Renal cortical epithelial cell (primary cell): ENCODE data around the gene CSDE1. TPM values are rescaled to one million over a fixed set of nuclear protein-coding genes. Genes with fewer than 3 reads are reported as not detected.
A peak's percentile ranks its signal among the peaks of the same experiment; 100 is the strongest.

Source experiments
- DNase-seq: peaks from one replicate; pipeline ENCODE4 v3.0.0-alpha.2; 2011; ENCODE audit warnings: low read depth
- total RNA-seq: library from RNA; depleted of rRNA; stranded (reverse); fragments of >200 nt; gene quantifications from 2 replicates; pipeline ENCODE4 v1.2.3, GENCODE V29; 2014

CSDE1 gene
- total RNA-seq, 1 donor from 2014 or later = 755 TPM

DNA sequence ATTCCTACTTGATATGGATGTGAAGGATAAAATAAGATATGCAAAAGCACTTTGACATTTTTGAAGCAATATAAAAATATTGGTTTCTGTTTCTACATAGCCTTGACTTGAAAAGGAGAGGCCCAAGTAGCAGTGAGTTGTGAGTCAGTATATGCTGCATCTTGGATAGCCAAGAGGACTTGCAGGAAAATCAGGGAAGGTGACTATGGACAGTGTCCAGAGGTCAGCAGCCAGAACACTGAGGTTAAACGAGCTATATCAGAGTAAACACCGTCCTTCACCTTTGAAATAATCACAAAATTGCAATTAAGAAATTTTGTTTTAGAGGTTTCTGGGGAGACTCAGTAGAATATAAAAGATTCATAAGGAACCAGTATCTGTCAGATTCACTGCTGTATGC lies 55.9 kb downstream of the CSDE1 start:
- no peak for DNase-seq

DNA sequence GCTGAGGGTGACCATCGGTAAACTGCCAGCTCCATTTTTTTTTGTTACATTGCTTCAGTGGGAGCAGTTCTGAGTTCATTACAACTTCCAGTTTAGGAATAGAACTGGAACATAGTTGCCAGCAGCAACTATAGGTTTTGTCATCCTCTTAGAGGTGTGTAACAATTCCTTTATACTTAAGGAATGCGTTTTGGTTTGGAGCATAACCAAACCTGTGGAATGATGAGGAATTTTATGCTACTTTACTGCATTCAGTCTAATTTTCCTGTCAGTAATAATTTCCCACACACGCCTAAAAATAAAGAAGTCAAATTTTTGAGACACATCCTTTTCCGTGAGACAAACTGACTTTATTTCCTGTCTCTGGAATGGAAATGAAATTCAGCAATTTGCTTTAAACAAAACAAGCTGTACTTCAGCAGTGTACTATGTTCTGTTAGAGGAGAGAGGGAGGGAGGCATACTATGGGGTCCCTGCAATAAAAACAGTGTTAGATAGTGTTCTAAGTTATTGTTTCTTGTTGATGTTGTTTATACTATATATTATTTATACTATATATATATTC lies 57.7 kb downstream of the CSDE1 start:
- no peak for DNase-seq

DNA sequence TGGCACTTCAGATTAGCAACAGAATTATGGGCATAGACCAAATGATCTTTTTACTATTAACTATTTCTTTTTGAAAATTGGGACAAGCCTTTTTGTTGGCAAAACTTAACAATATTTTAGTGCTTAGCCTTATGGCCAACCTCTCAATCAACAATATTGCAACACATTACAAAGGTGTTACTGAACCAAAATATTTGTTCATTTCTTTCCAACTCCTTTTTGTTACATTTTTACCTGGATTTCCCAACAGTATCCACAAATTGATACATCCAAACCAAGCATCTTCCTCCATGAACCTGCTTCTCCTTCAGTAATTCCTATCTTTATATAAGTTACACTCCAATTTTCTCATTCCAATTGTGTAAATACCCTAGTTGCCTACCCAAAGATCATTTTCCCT lies 61.0 kb downstream of the CSDE1 start:
- DNase-seq = no peak

DNA sequence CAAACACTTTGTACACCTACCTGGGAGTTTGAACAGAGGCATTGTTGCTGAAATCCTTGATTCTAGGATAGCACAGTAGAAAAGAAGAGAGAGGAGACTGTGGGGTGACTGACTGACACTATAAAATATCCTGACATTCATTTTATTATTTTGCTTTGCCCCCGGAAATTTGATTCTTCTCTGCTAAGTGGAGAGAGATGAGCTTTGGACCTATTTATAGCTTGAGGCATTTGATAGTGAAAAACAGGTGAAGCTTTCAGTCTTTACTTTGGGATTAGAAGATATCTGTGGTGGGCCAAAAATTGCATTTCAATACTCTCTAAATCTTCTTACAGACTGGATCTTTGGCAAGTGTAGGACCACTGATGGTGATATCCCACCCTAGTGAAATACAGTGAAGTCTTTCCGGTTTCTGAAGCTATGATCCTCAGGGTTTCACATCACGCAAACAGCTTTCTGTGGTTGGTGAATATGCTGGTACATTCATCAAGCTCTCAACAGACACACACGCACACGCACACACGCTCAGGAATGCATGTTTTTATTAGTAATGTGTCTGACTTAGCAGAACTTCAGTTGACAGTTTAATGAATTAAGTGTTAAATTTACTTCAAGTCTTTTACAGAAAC lies 62.2 kb downstream of the CSDE1 start, which contains the start of gene AMPD1:
Gene AMPD1, minus strand, starts transcription at position 117 of the 629 bp plus-strand sequence. Its CDS starts 75 bp downstream, at position 42.
- DNase-seq = peak; percentile 19

DNA sequence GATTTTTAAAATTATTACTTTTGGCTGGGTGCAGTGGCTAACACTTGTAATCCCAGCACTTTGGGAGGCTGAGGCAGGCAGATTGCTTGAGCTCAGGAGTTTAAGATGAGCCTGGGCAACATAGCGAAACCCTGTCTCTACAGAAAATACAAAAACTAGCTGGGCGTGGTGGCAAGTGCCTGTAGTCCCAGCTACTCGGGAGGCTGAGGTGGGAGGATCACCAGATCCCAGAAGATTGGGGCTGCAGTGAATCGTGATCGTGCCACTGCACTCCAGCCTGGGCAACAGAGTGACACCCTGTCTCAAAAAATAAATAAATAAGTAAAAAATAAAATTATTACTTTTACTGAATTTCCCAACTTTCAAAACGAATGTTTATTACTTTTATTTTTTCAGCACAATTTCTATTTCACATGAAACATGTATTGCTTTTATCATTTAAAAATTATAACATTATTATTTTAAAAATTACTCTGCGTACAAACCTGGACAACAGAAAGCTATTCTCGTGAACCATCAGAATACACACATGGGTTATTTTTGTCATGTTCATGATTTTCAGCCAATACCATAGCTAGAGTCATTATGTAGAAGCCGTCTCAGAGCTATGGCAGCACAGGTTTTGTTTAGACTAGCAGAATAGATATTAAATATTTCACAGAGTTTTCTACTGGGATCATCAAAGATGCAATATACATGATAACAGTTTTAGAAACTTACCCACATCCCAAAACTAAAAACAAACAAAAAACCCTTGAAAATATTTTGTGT lies 63.1 kb downstream of the CSDE1 start:
- DNase-seq = no peak

DNA sequence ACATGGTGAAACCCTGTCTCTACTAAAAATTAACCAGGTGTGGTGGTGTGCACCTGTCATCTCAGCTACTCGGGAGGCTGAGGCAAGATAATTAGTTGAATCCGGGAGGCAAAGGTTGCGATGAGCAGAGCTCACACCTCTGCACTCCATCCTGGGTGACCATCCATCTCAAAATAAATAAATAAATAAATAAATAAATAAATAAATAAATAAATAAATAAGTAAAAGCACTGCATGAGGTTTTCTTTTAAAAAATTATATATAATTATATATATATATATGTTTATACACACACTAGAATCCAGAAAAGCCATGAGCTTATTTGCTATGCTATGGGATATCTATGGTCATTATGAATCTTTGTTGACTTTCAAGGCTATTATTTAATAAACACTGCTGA lies 64.8 kb downstream of the CSDE1 start:
- no peak for DNase-seq

DNA sequence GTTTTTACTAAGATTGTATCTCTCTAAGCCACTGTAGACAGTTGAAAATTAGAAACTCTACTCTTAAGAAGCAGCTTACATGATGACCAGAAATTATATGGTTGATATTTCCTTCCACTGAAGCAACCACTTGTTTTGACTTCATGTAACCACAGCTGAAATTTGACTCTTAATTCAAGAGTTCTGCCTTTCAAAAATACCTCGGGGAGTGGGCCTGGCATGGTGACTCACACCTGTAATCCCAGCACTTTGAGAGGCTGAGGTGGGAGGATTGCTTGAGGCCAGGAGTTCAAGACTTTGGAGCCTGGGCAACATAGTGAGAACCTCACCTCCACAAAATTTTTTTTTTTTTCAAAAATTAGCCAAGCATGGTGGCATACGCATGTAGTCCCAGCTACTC lies 66.7 kb downstream of the CSDE1 start:
- peak; percentile 6 for DNase-seq

DNA sequence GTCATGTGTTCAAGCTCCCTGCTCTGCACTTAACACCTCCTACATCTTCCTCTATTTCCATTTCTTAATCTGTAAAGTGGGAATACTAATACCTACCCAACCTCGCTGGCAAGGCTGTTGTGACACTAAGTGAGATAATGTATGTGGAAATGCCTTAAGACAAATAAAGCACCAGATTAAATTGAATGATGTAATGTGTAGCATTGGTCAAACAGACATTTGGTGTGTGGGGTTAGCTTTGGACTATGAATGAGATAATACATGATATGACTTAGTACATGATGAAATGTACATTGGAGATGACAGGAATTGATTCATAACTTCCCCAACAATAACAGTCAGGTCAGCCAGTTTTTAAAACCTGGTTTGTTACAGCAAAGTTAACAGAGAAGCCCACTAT lies 67.6 kb downstream of the CSDE1 start:
- DNase-seq = no peak

DNA sequence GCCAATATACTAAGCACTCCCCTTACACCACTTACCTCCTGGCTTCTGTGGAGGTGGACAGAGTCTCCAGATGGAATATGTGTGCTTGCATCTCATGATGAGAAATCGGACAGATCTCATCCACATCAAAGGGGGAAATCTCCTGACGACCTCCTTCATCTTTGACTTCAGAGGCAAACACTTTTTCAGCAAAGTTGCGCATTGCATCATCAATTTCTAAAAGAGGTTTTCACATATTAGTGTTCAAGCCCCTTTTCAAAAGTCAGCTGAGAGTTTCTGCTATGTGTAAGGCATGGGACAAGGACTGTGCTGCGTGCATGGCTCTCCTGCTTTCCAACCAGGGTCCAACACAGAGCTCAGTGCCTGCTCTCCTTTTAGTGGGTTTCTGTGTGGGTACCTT lies 69.3 kb downstream of the CSDE1 start:
- DNase-seq = no peak

DNA sequence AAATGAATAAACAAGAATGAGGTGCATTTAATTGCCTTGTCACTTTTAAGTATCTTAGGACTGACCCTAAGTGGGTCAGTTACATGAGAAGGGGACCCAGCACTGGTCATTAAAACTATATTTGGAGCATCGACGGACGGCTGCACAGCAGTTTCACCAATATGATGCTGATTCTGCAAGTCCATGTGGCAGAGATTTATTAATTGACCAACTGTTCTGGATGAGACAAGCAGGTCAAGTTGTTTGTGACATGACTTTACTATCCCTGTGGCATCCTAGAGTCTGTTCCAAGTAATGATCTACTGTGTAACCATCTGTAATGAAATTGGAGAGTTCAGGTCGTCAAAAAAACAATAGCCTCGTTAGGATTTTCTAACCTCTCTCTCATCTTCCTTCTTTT lies 71.9 kb downstream of the CSDE1 start:
- no peak for DNase-seq

DNA sequence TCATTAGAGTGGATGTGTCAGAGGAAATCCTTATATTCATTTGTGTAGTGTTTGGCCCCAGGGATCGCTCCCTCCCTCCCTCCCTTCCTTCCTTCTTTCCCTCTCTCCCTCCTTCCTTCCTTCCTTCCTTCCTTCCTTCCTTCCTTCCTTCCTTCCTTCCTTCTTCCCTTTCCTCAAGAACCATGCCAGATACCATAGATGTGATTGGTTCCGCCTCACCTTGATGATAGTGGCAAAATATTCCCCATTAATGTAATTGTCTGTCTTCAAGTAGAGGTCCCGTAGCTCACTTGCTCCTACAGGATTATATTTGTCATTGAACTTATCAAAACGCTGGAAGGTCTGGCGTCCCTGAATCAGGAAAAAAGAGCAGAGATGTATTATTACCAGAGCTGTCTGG lies 80.1 kb downstream of the CSDE1 start:
- DNase-seq = no peak

DNA sequence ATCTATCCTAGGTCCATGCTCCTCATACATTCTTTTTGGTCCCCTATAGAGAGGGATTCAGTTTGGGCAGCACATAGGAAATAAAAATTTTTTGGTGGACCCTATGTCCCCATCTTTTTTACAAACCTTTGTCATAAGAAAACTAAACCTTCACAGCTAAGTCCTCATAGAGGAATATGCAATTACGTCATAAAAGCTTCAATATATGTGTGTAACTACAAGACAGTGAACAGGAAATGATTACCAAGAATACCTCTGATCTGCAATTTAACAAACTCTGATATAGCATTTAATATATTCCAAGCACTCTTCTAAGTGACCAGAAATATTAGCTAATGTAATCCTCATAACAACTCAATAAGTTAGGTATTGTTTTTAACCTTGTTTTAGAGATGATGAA lies 81.7 kb downstream of the CSDE1 start:
- no peak for DNase-seq

DNA sequence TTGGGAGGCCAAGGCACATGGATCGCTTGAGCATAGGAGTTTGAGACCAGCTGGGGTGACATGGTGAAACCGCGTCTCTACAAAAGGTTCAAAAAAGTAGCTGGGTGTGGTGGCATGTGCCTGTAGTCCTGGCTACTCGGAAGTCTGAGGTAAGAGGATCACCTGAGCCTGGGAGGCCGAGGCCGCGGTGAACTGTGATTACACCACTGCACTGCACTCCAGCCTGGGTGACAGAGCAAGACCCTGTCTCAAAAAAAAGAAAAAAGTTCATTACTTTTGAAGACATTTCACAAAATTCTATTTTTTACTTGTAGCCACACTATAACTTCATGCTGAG lies 85.9 kb downstream of the CSDE1 start:
- DNase-seq = no peak

DNA sequence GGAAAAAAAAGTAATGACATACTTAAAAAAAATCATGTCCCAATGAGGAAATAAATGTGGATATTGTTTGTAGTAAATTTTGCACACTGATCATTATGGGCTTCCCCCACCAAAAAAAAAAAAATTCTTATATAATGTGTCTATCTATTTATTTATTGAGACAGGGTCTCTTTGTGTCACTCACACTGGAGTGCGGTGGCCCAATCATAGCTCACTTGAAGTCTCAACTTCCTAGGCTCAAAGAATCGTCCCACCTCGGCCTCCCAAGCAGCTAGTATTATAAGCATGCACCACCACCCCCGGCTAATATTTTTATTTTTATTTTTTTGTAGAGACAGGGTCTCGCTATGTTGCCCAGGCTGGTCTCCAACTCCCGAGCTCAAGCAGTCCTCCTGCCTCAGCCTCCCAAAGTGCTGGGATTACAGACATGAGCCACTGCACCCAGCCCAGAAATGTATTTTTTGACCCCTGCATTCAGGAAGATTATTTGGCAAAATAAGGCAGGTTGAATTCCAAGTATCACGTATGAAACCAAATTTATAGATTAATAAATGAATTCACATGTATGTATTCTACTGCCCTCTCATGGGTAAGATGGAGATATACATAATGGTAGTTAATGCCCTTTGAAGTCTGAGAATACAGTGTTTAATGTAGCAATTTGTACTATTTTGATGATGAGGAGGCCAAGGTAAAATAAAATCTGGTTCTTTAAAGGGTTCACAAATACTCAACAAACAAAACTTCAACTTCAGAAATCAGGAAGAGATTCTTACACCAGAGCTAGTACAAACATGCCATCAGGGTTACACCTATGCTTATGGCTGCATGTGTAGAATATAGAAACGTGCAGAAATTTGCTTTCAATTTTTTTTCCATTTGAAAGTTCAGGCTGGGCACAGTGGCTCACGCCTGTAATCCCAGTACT lies 86.5 kb downstream of the CSDE1 start:
- peak; percentile 26 for DNase-seq

DNA sequence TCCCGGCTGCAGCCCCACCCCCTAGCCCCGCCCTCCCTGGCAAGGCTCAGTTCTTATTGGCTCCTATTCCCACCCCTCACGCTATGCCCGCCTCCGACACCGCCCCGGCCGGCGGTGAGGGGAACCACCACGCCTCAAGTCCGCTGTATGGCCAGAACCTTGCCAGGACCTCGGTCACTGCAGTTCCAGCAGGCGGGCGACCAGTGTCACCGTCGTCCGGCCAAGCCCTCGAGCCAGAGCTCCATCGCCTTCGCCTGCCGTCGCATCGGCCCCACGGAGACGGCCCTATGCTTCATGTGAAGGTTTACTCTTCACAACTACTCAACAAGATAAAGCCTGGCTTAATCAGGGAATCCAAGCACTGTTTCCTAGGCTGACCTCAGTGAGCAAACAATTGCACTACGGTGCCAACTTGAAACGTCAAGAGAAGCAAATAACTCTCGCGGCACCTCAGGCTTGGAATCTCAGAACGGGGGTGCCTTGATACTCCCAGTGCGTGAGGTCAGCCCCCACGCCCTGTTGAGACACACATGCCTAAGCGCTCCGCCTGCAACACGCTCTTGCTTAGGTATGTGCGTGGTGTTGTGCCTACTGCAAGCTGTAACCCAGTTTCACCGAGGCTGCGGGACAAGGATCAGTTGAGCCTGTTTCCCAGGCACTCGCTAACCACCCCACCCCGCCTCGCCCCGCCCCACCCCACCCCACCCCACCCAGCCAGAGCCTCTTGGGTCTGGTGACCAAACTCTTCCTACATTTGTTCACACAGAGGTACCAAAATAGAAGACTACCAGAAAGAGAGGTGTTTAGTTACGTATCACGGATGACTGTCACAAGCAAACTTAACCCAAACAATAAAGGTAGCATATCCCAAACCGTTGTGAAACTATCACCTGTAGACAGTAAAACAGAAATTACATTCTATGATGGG lies 87.4 kb downstream of the CSDE1 start:
- peak; percentile 75 for DNase-seq

DNA sequence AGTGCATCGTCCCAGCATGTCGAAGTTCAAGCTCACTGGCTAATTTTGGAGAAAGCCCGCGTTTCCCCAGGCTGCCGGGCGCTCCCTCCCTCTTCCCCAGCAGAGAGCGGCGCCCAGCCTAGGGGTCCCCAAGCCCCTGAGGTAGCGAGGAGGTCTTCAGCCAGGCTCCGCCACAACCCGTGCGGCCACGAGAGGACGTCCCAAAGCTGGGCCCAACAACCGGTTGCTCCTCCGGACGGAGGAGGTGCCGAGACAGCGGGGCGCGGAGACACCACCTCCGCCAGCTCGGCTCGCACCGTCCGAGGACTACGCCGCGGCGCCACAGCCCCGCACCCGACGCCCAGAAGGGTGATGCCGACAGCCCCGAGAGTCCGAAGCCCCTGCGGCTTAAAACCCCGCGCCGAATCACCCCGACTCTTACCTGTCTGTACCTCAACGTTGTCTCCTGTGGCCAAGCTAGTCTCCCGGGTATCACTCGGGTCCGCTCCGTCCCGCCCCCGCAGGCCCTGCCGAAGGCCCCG lies 88.2 kb downstream of the CSDE1 start, which contains the start of gene DENND2C:
Gene DENND2C, minus strand, starts transcription at position 488 of the 521 bp plus-strand sequence. CDS start 44,065 bp downstream, outside the sequence.
- no peak for DNase-seq

DNA sequence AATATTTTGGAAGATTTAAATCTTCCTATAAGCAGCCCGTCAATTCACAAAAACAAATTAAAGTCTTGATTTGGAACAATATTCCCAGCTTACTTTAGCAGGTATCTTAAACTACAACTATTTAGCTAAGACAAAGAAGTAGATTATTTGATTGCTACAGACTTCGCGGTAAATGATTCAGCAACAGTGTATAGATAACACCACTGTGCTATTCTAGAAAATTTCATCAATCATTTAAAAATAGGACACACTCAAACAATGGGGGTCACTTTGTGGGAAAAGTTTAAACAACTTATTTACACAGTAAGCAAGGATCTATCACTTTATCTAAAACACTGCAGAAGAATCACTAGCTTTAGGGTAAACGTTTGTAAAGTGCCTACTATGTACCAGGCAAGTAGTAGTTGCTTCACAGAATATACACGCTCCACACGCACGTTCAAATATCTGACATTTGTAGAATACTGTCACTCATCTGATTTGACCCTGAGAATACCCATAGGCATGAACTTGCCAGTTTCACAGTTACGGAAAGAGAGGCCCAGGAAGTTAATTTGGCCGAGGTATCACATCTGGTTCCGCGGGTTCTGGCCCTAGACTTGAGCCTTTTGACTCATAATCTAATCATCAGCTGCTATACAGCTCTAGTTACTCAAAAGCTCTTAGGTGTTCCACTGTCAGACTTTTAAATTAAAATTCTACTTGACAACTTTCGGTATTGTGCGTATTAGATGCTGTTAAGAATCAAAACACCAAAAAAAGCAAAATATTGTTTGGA lies 88.8 kb downstream of the CSDE1 start:
- peak; percentile 25 for DNase-seq

DNA sequence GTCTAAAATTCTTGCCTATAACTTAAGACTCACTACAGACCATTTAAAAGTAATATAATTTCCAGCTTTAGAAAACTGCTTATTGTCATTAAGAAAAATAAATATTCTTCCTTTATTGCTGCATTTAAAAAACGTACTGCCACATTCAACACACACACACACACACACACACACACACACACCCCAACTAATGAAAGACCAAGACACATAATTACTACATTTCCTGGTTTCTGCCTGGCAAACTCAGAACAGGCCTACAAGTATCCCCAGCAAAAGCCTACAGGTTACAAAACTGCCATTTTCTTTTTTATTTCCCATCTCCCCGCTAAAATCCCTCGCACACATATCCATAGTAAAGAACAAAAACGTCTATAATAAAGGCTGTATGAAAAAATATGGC lies 89.4 kb downstream of the CSDE1 start:
- DNase-seq = no peak

DNA sequence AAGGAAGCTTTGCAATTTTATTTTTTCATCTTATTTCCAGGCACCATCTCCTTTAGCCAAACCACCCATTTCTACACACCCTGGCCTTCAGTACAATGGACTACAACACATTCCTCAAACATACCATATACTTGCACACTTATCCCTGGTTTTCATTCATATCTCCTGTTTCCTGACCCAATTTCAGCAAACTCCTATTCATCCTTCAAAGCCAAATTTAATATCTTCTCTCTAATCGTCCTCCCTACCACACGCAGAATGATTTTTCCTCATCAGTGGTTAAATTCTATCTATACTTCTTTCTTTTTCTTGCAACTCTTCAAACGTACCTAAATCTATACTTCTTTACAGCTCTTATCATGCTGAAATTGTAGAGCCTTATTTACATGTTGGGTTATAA lies 90.8 kb downstream of the CSDE1 start:
- DNase-seq = no peak
